Neuronal stem cell (in vitro differentiated cells): ENCODE results near the gene CFAP161.

Source experiments
- DNase-seq: peaks from one replicate; pipeline ENCODE4 v3.0.0-alpha.2; 2013; ENCODE audit warnings: low spot score
- H2AFZ ChIP-seq: one replicate; pipeline ENCODE4 v1.6.1; 2013; ENCODE audit warnings: mild to moderate bottlenecking, low read length, inconsistent platforms
- H2AK5ac ChIP-seq: 2 replicates; pipeline ENCODE4 v1.6.1; 2013; ENCODE audit warnings: low read depth, mild to moderate bottlenecking, inconsistent platforms, low read length, moderate library complexity, mixed read lengths
- H2BK120ac ChIP-seq: 2 replicates; pipeline ENCODE4 v1.6.1; 2013; ENCODE audit warnings: low read depth, mild to moderate bottlenecking, inconsistent platforms, low read length, moderate library complexity, mixed read lengths
- H2BK12ac ChIP-seq: one replicate; pipeline ENCODE4 v1.6.1; 2013; ENCODE audit warnings: low read length, inconsistent platforms
- H2BK15ac ChIP-seq: 2 replicates; pipeline ENCODE4 v1.6.1; 2013; ENCODE audit warnings: mild to moderate bottlenecking, low read length, inconsistent platforms, mixed read lengths
- H2BK5ac ChIP-seq: one replicate; pipeline ENCODE4 v1.6.1; 2013; ENCODE audit warnings: inconsistent platforms, mild to moderate bottlenecking, low read length, moderate library complexity
- H3K14ac ChIP-seq: one replicate; pipeline ENCODE4 v1.6.1; 2013; ENCODE audit warnings: low read length, inconsistent platforms
- H3K18ac ChIP-seq: 2 replicates; pipeline ENCODE4 v1.6.1; 2013; ENCODE audit warnings: low read length, inconsistent platforms
- H3K23ac ChIP-seq: 2 replicates; pipeline ENCODE4 v1.6.1; 2013; ENCODE audit warnings: low read depth, mild to moderate bottlenecking, mixed read lengths, low read length, inconsistent platforms; ENCODE audit not compliant: poor library complexity
- H3K27ac ChIP-seq: replicated peaks from 3 replicates; pipeline ENCODE4 v1.5.1; 2013; ENCODE audit warnings: low read length, inconsistent platforms
- H3K27me3 ChIP-seq, 3 experiments: 2 replicates each; pipeline ENCODE4 v1.6.1; 2013; ENCODE audit warnings: low read length in 3 of 3, mild to moderate bottlenecking in 2 of 3, inconsistent platforms in 1 of 3, low read depth in 1 of 3, mixed read lengths in 1 of 3, moderate library complexity in 1 of 3; ENCODE audit not compliant: control insufficient read depth in 3 of 3, insufficient read depth in 3 of 3
- H3K36me3 ChIP-seq, 2 donors: replicated peaks in 1 of 2; 2 replicates each; pipeline ENCODE4 v1.6.1; 2013; ENCODE audit warnings: low read length in 2 of 2; ENCODE audit not compliant: control insufficient read depth in 2 of 2, insufficient read depth in 2 of 2
- H3K4ac ChIP-seq: 2 replicates; pipeline ENCODE4 v1.6.1; 2013; ENCODE audit warnings: inconsistent platforms, mild to moderate bottlenecking, low read length, moderate library complexity
- H3K4me1 ChIP-seq, 2 donors: 1 replicate in 1 of 2; 2 replicates in 1 of 2; pipeline ENCODE4 v1.6.1; 2013; ENCODE audit warnings: low read length in 2 of 2, low read depth in 1 of 2; ENCODE audit not compliant: control insufficient read depth in 2 of 2, insufficient read depth in 1 of 2
- H3K4me2 ChIP-seq: one replicate; pipeline ENCODE4 v1.6.1; 2013; ENCODE audit warnings: mild to moderate bottlenecking, low read length, inconsistent platforms; ENCODE audit not compliant: insufficient read depth, poor library complexity, severe bottlenecking
- H3K4me3 ChIP-seq, 2 donors: 2 replicates each; pipeline ENCODE4 v1.5.1; 2013; ENCODE audit warnings: low read length in 2 of 2, mild to moderate bottlenecking in 2 of 2, inconsistent platforms in 1 of 2, moderate library complexity in 1 of 2
- H3K79me1 ChIP-seq: one replicate; pipeline ENCODE4 v1.6.1; 2013; ENCODE audit warnings: low read depth, mild to moderate bottlenecking, inconsistent platforms, low read length, moderate library complexity
- H3K9ac ChIP-seq: one replicate; pipeline ENCODE4 v1.6.1; 2013; ENCODE audit warnings: mild to moderate bottlenecking, low read depth, low read length, inconsistent platforms; ENCODE audit not compliant: poor library complexity
- H3K9me3 ChIP-seq, 2 donors: replicated peaks in 1 of 2; 2 replicates each; pipeline versions ENCODE3 to v1.6.1; 2013; ENCODE audit warnings: low read length in 2 of 2, mild to moderate bottlenecking in 2 of 2, inconsistent platforms in 1 of 2, low read depth in 1 of 2, mixed read lengths in 1 of 2, moderate library complexity in 1 of 2; ENCODE audit not compliant: control insufficient read depth in 2 of 2, insufficient read depth in 1 of 2
- H4K8ac ChIP-seq: one replicate; pipeline ENCODE4 v1.6.1; 2013; ENCODE audit warnings: low read depth, mild to moderate bottlenecking, inconsistent platforms, low read length, moderate library complexity
- H4K91ac ChIP-seq: one replicate; pipeline ENCODE4 v1.6.1; 2013; ENCODE audit warnings: low read length, low read depth, mild to moderate bottlenecking, inconsistent platforms; ENCODE audit not compliant: poor library complexity
- WGBS, 2 donors: extraction: QIAGEN DNeasy Blood & Tissue Kit; methylation state at CpG; one replicate each; pipeline ENCODE4 v1.1.7; 2013; ENCODE audit warnings: missing lambda C conversion rate in 2 of 2, mixed read lengths in 1 of 2; ENCODE audit not compliant: insufficient read length in 2 of 2, insufficient replicate concordance in 1 of 2; ENCODE audit errors: extremely low coverage in 2 of 2; 5-methylcytosine and 5-hydroxymethylcytosine counted together

The CFAP161 gene

DNA sequence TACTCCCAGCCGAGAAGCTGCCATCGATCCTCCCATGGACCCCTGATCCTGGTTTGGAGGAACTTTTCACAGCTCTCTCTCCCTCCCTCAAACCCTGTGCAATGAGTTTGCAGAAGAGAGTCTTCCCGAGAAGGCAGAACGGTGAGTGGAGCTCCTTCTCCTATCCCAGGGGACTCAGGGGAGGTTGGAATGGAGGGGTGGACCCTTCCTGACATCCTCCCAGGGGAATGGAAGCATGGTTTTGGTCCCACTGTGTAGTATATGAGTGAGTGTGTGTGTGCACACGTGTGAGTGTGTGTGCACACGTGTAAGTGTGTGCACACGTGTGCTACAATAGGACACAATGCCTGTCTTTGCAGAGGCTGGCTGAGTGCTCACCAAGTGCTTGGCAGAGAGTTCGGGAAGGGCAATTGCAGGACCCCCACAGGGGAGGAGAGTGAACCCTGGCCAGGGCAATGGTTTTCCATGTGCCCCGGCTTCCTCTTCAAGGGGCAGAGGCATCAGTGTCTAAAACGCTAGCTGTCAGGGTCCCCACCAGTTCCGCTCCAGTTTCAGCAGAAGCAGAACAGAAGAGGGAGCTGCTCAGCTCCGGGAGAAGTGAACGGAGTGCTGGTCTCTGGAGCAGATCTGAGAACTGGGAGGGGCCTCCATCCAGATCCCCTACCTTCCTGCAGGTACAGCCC lies 48.8 kb downstream of the CFAP161 start:
- Histone ChIP-seq H3K23ac (peak overlapping the region; percentile 6), H3K27me3 (no peaks in the 10 kb centered on the region), H4K91ac (no peak overlapping the region), H3K4me1 (peaks cover 0 to 7% of the 10 kb centered on the region in 2 donors), H2BK5ac (no peak overlapping the region), H2AFZ (no peak overlapping the region), H2BK15ac (no peak overlapping the region), H2AK5ac (no peak overlapping the region), H3K9ac (no peak overlapping the region), H3K4ac (no peak overlapping the region), H3K4me3 (no peak overlapping the region), H2BK12ac (no peak overlapping the region), H3K14ac (no peak overlapping the region), H3K27ac (no peak overlapping the region), H4K8ac (no peak overlapping the region), H2BK120ac (no peak overlapping the region), H3K9me3 (no peaks in the 10 kb centered on the region), H3K18ac (no peak overlapping the region), H3K4me2 (no peak overlapping the region), H3K36me3 (no peaks in the 10 kb centered on the region), H3K79me1 (no peaks in the 10 kb centered on the region)
- DNase-seq: no peak
- WGBS, 2 donors: no CpG with 5 or more reads among the region's 13 CpGs

DNA sequence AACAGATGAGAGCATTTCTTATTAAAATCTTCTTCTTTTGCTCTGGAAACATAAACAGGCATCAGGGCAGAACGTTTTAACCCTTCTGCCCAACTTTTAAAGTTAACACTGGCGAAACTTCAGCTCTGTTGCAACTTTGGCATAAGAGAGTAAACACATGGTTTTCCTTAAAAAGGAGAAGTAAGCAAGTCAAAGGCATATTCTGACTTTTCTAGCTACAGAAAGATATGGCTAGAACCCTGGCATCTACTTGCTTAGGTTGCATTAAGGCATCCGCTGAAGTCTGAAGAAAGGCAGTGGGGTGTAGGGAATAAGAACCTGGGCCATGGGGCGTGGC lies 49.3 kb downstream of the CFAP161 start:
- Histone ChIP-seq H3K4me3 (no peak overlapping the region), H3K27ac (no peak overlapping the region), H3K4ac (no peak overlapping the region)

DNA sequence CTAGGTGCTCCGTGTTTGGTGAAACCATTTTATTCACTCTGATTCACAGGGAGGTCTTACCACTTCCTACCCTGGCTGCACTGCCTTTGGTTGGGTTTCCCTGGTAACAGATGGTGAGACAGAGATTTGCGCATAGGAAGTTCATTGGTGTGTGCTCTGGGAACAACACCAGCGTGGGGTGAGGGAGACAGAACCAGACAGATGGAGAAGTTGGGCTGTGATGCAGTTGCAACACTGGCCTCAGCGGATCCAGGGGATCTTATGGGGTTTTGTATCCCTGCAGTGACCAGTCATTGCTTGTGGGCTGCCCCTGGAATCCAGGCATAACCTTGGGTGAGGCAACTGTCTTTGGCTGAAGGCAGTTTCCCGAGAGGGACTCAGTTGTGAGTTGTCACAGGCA lies 50.1 kb downstream of the CFAP161 start:
- no peaks in the 10 kb centered on the region for H3K79me1 ChIP-seq
- peaks cover 0 to 7% of the 10 kb centered on the region in 2 donors for H3K4me1 ChIP-seq
- WGBS, 2 donors: no CpG with 5 or more reads among the region's 5 CpGs

More for the DNA sequence above, 49.3 kb downstream of the CFAP161 start:
- no CpG with 5 or more reads among the region's 4 CpGs for WGBS, 2 donors
- Histone ChIP-seq H3K79me1 (no peaks in the 10 kb centered on the region), H3K9me3 (no peaks in the 10 kb centered on the region), H3K4me2 (no peak overlapping the region), H2BK12ac (no peak overlapping the region), H2BK5ac (no peak overlapping the region), H3K14ac (no peak overlapping the region), H4K91ac (no peak overlapping the region), H3K27me3 (no peaks in the 10 kb centered on the region), H2BK120ac (no peak overlapping the region), H3K4me1 (peaks cover 0 to 7% of the 10 kb centered on the region in 2 donors), H2BK15ac (no peak overlapping the region), H2AK5ac (no peak overlapping the region), H3K36me3 (no peaks in the 10 kb centered on the region), H2AFZ (no peak overlapping the region), H4K8ac (no peak overlapping the region), H3K18ac (no peak overlapping the region), H3K23ac (no peak overlapping the region), H3K9ac (no peak overlapping the region)
- no peak for DNase-seq

DNA sequence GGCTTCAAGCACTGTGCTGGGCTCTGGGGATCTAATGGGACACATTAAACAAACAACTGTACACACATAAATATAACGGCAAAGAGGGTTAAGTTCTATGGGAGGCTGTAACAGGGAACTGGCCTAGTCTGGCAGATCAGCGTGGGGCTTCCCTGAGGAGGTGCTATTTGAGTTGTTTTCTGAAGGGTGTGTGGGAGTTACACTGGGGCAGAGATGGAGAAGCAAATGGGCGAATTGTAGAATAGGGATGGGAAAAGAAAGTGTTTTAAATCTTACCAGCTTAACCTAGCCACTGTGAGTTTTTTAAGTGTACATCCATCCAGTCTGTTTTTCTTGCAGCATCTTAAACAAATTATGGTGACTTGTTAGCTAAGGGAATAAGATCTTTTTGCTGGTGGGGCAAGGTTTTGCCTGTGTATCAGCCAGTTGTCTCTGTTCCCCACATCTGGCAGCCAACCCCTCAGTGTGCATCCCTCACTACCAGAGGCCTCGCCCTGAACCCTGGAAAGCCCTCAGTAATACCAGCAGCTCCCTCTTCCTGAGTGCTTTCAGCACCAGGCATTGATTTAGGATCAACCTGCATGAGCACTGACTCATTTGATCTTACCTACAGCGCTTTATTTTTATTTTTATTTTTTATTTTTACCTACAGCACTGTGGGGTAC lies 51.7 kb downstream of the CFAP161 start:
- H3K14ac ChIP-seq: no peak overlapping the region
- H3K4me1 ChIP-seq: peaks cover 0 to 7% of the 10 kb centered on the region in 2 donors
- no peak overlapping the region for H4K8ac ChIP-seq
- no peaks in the 10 kb centered on the region for H3K36me3 ChIP-seq
- no peak for DNase-seq
- H3K27ac ChIP-seq: no peak overlapping the region
- no peak overlapping the region for H3K23ac ChIP-seq
- no peak overlapping the region for H3K4ac ChIP-seq
- H3K18ac ChIP-seq: no peak overlapping the region
- H2BK12ac ChIP-seq: no peak overlapping the region
- no peak overlapping the region for H3K4me3 ChIP-seq
- no peak overlapping the region for H2BK120ac ChIP-seq
- H3K79me1 ChIP-seq: no peaks in the 10 kb centered on the region
- H2BK5ac ChIP-seq: no peak overlapping the region
- H3K27me3 ChIP-seq: no peaks in the 10 kb centered on the region
- no peak overlapping the region for H3K9ac ChIP-seq
- H2AFZ ChIP-seq: no peak overlapping the region
- H3K9me3 ChIP-seq: no peaks in the 10 kb centered on the region
- H4K91ac ChIP-seq: no peak overlapping the region
- WGBS, 2 donors: 100% methylated on average over 1 of the region's 5 CpGs; no CpG with 5 or more reads in 1 of the 2 donors
- no peak overlapping the region for H3K4me2 ChIP-seq
- H2AK5ac ChIP-seq: no peak overlapping the region
- no peak overlapping the region for H2BK15ac ChIP-seq

More for the DNA sequence above, 50.1 kb downstream of the CFAP161 start:
- no peak overlapping the region for H2BK12ac ChIP-seq
- no peaks in the 10 kb centered on the region for H3K9me3 ChIP-seq
- no peak overlapping the region for H3K27ac ChIP-seq
- no peaks in the 10 kb centered on the region for H3K27me3 ChIP-seq
- no peak overlapping the region for H2AFZ ChIP-seq
- H3K23ac ChIP-seq: no peak overlapping the region
- no peaks in the 10 kb centered on the region for H3K36me3 ChIP-seq
- H3K4ac ChIP-seq: no peak overlapping the region
- H2BK5ac ChIP-seq: no peak overlapping the region
- H2BK15ac ChIP-seq: no peak overlapping the region
- H4K8ac ChIP-seq: no peak overlapping the region
- H3K9ac ChIP-seq: no peak overlapping the region
- no peak overlapping the region for H3K14ac ChIP-seq
- no peak overlapping the region for H2BK120ac ChIP-seq
- no peak overlapping the region for H4K91ac ChIP-seq
- no peak overlapping the region for H3K18ac ChIP-seq
- H3K4me2 ChIP-seq: no peak overlapping the region
- no peak for DNase-seq
- H2AK5ac ChIP-seq: no peak overlapping the region
- H3K4me3 ChIP-seq: no peak overlapping the region
